Right renal pelvis (tissue), 4 donors: ENCODE results near the gene CCDC171. TPM values are rescaled to one million over a fixed set of nuclear protein-coding genes. Genes with fewer than 3 reads are reported as not detected.

Experiments used
- DNase-seq, 4 donors: peaks; one replicate each; pipeline ENCODE4 v3.0.0-alpha.2; 2013; ENCODE audit warnings: low read depth in 4 of 4, low spot score in 3 of 4, missing footprints in 1 of 4
- polyA plus RNA-seq, 4 donors: library from polyadenylated mRNA; unstranded; fragments of 120-200 nt; gene quantifications; one replicate each; pipeline ENCODE4 v1.2.1, GENCODE V29; 2013; ENCODE audit not compliant: insufficient read length in 4 of 4

CCDC171 gene
- polyA plus RNA-seq, 4 donors = 4.4 to 6.2 (median 5.0) TPM

- no peak for DNase-seq
These were observed 298.9 kb downstream of the CCDC171 start for GRCh38 chr9:15851766-15852165.

GRCh38 chr9:15856591-15856990, 303.7 kb downstream of the CCDC171 start:
- DNase-seq = no peak

- no peak for DNase-seq
These were observed 314.5 kb downstream of the CCDC171 start for GRCh38 chr9:15867334-15867733.

GRCh38 chr9:15867988-15868387, 315.1 kb downstream of the CCDC171 start:
- DNase-seq = no peak

- DNase-seq = peak; percentile 31 to 39 (median 36)
These were observed 320.8 kb downstream of the CCDC171 start for GRCh38 chr9:15873573-15874177.

GRCh38 chr9:15882328-15882727, 329.5 kb downstream of the CCDC171 start:
- DNase-seq = no peak

- DNase-seq = no peak
These were observed 330.0 kb downstream of the CCDC171 start for GRCh38 chr9:15882883-15883282.

GRCh38 chr9:15885464-15885863, 332.6 kb downstream of the CCDC171 start:
- DNase-seq = no peak

- DNase-seq = no peak
These were observed 336.7 kb downstream of the CCDC171 start for GRCh38 chr9:15889555-15889954.

- no peak for DNase-seq
These were observed 348.7 kb downstream of the CCDC171 start for GRCh38 chr9:15901572-15901971.

- no peak for DNase-seq
These were observed 356.5 kb downstream of the CCDC171 start for GRCh38 chr9:15909297-15909696.

- DNase-seq = no peak
These were observed 362.9 kb downstream of the CCDC171 start for GRCh38 chr9:15915711-15916110.

- DNase-seq = no peak
These were observed 374.3 kb downstream of the CCDC171 start for GRCh38 chr9:15927161-15927560.

- no peak for DNase-seq
These were observed 382.9 kb downstream of the CCDC171 start for GRCh38 chr9:15935661-15936305.

- DNase-seq = peak; percentile 62 to 78 (median 72)
These were observed 383.6 kb downstream of the CCDC171 start for GRCh38 chr9:15936306-15936921.

- no peak for DNase-seq
These were observed 390.1 kb downstream of the CCDC171 start for GRCh38 chr9:15942831-15943424.

GRCh38 chr9:15944341-15944740, 391.5 kb downstream of the CCDC171 start:
- no peak for DNase-seq

GRCh38 chr9:15959663-15960062, 406.8 kb downstream of the CCDC171 start:
- DNase-seq = no peak

- no peak for DNase-seq
These were observed 408.4 kb downstream of the CCDC171 start for GRCh38 chr9:15961217-15961616.

- no peak for DNase-seq
These were observed 412.5 kb downstream of the CCDC171 start for GRCh38 chr9:15965246-15965745.

- DNase-seq = no peak
These were observed 413.6 kb downstream of the CCDC171 start for GRCh38 chr9:15966471-15966870.
